M059J (cell line): Measurements from ENCODE around the gene CNNM1. TPM values are rescaled to one million over a fixed set of nuclear protein-coding genes. Genes with fewer than 3 reads are reported as not detected.
A peak's percentile ranks its signal among the peaks of the same experiment; 100 is the strongest.

Experiments used
- DNase-seq: peaks from one replicate; pipeline ENCODE4 v3.0.0-alpha.2; 2012; ENCODE audit warnings: low read depth
- total RNA-seq: library from RNA; depleted of rRNA; stranded (reverse); fragments of >200 nt; shearing (Covaris generic); gene quantifications from 2 replicates; pipeline ENCODE4 v1.2.3, GENCODE V29; 2014; rRNA removed

Gene CNNM1
- total RNA-seq, result 1.6 and 2.4 TPM in 2 replicates

- peak; percentile 57 for DNase-seq
Measured at GRCh38 chr10:99329304-99329553, at the start of gene CNNM1. CNNM1 (plus strand) TSS chr10:99329356; CDS start chr10:99329388, 32 bp downstream.

GRCh38 chr10:99279626-99280111 is 49.5 kb upstream of the CNNM1 start:
- DNase-seq, result peak; percentile 85

DNA sequence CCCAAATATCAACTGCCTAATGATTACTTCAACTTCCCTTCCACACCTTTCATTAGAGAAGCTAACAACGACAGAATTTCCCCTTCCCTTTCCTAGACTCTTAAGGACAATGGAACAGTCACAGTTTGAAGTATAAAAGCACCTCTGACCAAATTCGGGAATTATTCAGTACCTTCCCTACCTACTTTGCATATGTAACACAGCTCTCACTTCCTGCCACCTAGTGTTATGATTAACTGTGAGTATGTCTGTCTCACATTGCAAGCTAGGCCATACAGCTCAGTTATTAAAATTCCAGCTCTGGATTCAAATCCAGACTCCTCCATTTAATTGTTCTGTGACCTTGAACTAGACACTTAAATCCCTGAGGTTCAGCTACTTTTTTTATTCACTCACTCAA is 48.7 kb upstream of the CNNM1 start:
- DNase-seq, result peak; percentile 44

GRCh38 chr10:99285881-99286280 is 43.3 kb upstream of the CNNM1 start:
- no peak for DNase-seq

DNA sequence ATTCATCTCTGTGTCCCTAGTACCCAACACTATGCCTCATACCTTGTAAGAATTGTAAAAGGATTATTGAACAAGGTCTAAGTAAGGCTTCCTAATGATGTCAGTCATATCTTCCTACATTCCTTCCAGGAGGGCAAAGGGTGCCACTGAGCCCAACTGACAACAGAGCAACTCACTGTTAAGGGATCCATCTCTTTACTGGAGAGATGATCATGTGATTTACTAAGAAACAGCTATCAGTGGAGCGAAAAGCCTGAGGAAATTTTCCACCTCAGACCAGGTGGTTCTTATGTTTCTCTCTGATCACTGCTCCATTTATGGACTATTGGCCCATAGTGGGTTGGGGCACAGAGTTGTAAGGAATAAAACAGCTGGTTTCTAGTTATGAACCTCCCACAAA is 38.9 kb upstream of the CNNM1 start:
- DNase-seq, result no peak

GRCh38 chr10:99292159-99292558 is 37.0 kb upstream of the CNNM1 start:
- DNase-seq, result peak; percentile 78

DNA sequence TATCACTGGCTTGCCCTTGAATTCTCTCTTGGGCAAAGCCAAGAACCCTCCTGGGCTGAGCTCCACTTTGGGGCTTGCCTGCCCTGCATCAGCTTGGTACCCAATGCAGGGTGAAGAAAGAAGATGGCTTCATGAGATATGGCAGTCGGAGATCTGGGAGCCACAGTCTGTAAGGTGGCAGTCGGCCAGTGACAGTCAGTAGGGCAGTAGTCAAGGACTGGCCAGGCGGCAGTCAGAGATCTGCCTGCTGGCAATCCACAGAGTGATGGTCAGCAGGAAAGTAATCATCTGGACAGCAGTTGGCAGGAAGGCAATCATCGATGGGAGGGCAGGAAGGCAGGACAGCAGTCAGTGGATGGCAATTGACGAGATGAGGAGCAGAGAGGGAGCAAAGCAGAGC is 32.6 kb upstream of the CNNM1 start:
- no peak for DNase-seq

DNA sequence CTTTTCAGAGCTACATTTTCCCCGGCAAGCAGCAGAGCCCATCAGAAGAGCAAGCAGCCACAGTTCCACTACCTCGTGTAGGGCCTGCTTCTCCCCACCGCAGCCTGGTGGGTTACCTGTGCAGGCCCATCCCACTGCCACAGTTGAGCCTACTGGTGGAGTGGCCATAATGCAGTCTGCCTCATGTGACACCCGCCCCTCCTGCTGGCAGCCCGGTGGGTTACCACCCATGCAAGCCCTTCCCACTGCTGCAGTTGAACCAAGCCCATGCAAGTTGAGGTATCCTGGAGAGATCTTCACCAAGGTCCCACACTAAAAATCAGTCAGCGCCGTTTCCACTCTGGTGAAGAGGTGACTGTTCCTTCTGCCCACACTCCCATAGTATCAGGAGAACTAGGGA is 32.1 kb upstream of the CNNM1 start:
- no peak for DNase-seq

- DNase-seq, result peak; percentile 79
Measured at GRCh38 chr10:99303899-99304861, 25.0 kb upstream of the CNNM1 start.

DNA sequence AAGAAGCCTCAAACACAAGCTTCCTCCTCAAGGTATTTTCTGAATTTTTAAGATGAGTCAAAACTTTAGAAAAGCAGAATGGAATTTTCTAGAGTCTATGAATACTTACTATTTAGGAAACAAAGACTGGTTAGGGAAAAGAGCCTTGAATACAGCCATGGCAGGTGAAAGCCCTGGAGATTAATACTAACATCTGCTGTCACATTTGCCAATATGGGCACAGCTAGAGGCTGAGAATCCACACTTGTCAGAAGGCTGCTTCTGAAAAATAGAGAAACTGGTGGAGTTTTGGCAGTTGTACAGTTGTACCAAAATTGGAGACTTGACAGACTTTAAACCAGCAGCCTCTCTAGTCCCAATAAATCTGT is 24.3 kb upstream of the CNNM1 start:
- no peak for DNase-seq

- DNase-seq, result no peak
Measured at GRCh38 chr10:99312501-99312900, 16.7 kb upstream of the CNNM1 start.

- no peak for DNase-seq
Measured at GRCh38 chr10:99315853-99316252, 13.3 kb upstream of the CNNM1 start.

DNA sequence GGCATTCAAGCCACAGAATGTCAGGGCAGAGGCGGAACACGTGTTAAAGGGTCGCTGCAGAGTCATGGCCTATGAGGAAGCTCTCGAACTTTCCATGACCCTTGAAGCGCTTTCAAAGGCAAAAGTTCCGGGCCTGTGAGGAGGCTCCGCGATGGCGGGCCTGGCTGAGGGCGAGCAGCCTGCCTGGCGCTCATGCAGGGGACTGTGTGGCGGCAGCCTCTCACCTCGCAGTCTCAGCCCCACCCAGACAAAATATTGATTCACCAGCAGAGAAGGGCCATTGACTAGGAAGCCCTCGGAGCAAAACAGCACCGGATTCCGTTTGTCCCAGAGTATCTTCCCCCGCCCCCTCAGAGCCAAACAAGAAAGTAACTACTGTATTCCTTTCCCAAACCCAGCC is 12.8 kb upstream of the CNNM1 start:
- DNase-seq, result no peak

GRCh38 chr10:99318048-99318447 is 11.1 kb upstream of the CNNM1 start:
- DNase-seq, result no peak

DNA sequence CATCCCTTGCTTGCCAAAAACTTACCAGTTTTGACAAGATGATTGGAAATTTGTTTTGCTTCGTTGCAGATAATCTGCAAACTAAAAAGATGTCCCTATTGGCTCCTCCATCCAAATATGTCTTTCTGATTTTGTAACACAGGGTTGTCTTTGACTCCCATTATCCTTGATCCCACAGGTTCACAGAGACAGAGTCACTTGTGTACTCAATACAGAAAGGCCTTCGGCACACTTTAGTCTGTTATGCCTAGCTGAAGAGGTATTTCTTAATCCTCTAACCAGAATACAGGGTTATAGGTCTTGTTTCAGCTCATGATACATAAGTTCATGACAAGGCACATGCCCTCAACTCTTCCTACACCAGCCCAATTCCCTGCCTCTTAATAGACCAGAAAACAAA is 10.7 kb upstream of the CNNM1 start:
- DNase-seq, result no peak

DNA sequence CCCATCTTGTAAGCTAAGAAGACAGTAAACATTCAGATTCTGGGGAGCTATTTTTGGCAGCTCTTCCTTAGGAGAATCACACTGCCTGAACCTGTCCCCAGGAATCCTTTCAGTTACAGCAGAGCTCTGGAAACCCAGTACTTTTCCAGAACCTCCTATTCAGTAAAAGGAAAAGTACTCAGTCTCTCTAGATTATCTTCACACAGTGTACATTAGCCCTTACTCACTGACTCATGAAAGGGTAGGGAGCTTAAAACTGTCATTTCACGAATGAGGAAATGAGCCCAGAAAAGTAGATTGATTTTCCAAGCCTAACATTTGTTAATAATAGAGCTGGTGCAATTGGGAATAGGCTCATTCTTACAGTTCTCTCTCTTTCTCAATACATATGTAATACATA is 3.9 kb upstream of the CNNM1 start:
- DNase-seq, result peak; percentile 55

DNA sequence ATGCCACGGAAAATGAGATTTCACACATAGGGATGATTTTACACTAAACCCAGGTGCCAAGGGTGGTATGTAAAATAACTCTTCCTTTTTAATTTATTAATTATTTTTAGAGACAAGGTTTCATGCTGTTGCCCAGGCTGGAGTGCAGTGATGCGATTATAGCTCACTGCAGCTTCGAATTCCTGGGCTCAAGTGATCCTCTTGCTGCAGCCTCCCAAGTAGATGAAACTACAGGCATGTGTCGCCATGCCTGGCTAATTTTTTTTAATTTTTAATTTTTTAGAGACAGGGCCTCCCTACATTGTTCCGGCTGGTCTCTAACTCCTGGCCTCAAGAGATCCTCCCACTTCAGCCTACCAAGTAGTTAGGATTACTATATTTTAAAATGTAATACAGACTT is 2.3 kb upstream of the CNNM1 start:
- no peak for DNase-seq

DNA sequence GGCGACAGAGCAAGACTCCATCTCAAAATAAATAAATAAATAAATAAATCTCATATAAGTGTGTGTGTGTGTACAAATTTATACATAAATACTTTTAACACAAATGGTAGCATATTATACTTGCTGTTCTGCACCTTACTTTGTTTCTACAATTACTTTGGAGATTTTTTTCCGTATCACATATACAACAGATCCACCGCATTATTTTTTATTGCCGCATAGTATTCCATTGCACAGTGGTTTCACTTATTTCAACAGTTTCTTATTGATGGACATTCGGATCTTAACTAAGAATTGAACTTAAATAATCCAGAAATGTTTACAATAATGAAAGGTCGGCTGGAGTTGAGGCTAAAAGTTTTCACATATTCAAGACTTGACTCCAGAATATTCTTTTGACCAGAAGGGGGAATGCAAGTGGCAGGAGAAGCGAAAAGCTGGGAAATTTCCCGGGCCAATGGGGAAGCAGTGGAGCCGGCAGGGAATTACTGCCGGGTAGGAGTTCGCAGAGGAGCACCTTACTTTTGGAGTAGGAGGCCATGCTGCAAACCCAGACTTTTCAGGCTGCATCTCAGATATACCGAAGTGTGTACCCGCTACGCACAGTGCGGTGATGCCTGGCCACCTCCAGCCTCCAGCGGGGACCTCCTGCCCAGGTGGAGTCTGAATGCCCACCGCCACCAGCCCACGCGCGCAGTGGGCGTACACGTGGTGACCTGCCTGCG is 415 bp upstream of the CNNM1 start:
- peak; percentile 41 for DNase-seq

- peak; percentile 19 for DNase-seq
Measured at GRCh38 chr10:99329554-99330346, 594 bp downstream of the CNNM1 start.

DNA sequence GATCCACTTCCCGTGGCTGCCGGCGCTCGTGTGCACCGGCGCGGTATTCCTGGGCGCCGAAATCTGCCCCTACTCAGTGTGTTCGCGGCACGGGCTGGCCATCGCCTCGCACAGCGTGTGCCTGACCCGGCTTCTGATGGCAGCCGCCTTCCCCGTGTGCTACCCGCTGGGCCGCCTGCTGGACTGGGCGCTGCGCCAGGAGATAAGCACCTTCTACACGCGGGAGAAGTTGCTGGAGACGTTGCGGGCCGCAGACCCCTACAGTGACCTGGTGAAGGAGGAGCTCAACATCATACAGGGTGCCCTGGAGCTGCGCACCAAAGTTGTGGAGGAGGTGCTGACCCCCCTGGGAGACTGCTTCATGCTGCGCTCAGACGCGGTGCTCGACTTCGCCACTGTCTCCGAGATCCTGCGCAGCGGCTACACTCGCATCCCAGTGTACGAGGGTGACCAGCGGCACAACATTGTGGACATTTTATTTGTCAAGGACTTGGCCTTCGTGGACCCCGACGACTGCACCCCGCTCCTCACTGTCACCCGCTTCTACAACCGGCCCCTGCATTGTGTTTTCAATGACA is 1.3 kb downstream of the CNNM1 start:
- no peak for DNase-seq

DNA sequence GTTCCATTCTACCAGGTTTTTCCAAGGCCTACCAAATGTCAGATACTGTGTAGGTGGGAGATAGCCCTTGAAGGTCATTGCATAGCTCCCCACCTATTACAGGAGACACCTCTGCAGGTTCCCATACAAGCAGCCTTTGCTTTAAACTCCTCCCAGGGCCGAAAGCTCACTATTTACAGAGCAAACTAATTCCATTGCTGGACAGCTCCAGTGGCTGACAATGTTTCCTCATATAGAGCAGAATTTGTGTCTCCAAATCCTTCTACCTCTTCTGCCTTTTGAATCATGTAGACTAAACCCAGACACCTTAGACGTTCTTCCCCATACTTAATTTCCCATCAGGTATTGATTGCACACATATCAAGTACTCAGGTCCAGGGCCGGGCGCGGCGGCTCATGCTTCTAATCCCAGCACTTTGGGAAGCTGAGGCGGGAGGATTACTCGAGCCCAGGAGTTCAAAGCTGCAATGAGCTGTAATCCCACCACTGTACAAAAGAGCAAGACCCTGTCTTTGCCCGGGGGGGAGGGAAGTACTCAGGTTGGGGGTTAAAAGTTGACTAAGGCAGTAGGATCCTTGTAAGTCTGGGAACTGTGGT is 2.1 kb downstream of the CNNM1 start:
- peak; percentile 53 for DNase-seq
